Transverse colon (tissue), 4 donors: ENCODE results near the gene RAI1.

Experiments
- EP300 ChIP-seq: sonication (generic); formaldehyde crosslinking; IDR thresholded peaks from one replicate; pipeline ENCODE4 v1.6.1; 2017; ENCODE audit warnings: antibody characterized with exemption, low read depth
- POLR2A ChIP-seq: fragments of 450-650 bp; IDR thresholded peaks from one replicate; pipeline ENCODE4 v1.6.1; 2016; ENCODE audit warnings: antibody characterized with exemption, mild to moderate bottlenecking, moderate library complexity
- POLR2AphosphoS5 ChIP-seq, 3 donors: sonication (generic); formaldehyde crosslinking; IDR thresholded peaks; one replicate each; pipeline ENCODE4 v1.6.1; 2016; ENCODE audit warnings: antibody characterized with exemption in 3 of 3
- TF ChIP-seq, protein P1 (sequence below), 5 experiments: fragments of 200-600 bp in 3 of 5; fragments of 450-650 bp in 2 of 5; sonication (generic) in 3 of 5; IDR thresholded peaks; 1 replicate in 2 of 5; 2 replicates in 3 of 5; pipeline ENCODE4 v1.5.1; 2016 to 2017; ENCODE audit warnings: antibody characterized with exemption in 5 of 5, inconsistent platforms in 3 of 5, mild to moderate bottlenecking in 2 of 5, moderate library complexity in 1 of 5

DNA sequence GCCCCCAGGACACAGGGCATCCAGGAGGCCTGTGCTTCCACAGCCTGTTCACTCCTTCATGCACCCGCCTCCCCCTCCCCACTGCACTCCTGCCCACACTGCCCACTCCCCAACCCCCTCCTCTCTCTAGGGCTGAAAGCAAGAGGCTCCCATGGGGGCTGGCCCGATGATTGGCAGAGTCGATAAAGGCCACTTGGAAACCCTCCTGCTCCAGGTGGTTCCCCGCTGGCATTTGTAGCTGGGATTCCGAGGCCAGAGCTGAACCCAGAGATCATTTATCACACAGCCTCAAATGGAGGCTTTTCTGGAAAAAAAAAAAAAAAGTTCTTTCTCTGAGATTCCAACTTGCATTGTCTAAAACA, 81.5 kb downstream of the RAI1 start:
- TF ChIP-seq POLR2A (no peak), POLR2AphosphoS5 (IDR thresholded peaks at IDR 0.05) (no peak), EP300 (no peak)
- TF ChIP-seq, protein P1, sequence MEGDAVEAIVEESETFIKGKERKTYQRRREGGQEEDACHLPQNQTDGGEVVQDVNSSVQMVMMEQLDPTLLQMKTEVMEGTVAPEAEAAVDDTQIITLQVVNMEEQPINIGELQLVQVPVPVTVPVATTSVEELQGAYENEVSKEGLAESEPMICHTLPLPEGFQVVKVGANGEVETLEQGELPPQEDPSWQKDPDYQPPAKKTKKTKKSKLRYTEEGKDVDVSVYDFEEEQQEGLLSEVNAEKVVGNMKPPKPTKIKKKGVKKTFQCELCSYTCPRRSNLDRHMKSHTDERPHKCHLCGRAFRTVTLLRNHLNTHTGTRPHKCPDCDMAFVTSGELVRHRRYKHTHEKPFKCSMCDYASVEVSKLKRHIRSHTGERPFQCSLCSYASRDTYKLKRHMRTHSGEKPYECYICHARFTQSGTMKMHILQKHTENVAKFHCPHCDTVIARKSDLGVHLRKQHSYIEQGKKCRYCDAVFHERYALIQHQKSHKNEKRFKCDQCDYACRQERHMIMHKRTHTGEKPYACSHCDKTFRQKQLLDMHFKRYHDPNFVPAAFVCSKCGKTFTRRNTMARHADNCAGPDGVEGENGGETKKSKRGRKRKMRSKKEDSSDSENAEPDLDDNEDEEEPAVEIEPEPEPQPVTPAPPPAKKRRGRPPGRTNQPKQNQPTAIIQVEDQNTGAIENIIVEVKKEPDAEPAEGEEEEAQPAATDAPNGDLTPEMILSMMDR (IDR thresholded peaks at IDR 0.05) = no peak
